Erythroblast (primary cell): Measurements from ENCODE around the gene KLRC2.
"Not testable (repeated sequence)": the region's sequence is repeated elsewhere in the genome, so short reads cannot be mapped to it uniquely, and the experiment has no call there.

ENCODE experiments used
- DNase-seq, 2 experiments: peaks; one replicate each; lab custom pipeline; 2025; lab: John Stamatoyannopoulos, UW
- GATA1 ChIP-seq: IDR thresholded peaks from 2 replicates; pipeline ENCODE4 v1.6.1; 2011; ENCODE audit warnings: low read depth, mild to moderate bottlenecking, control low read depth, low read length, moderate library complexity
- POLR2A ChIP-seq: IDR thresholded peaks from 2 replicates; pipeline ENCODE4 v1.6.1; 2011; ENCODE audit warnings: mild to moderate bottlenecking, low read length

Gene KLRC2

GRCh38 chr12:10435816-10436215 lies at the start of gene KLRC2:
Gene KLRC2, minus strand, starts transcription at chr12:10436010. Its CDS starts 24 bp downstream, at chr12:10435986.
- DNase-seq: not testable (repeated sequence)

GRCh38 chr12:10481901-10482300 lies 46.1 kb upstream of the KLRC2 start:
- not testable (repeated sequence) for DNase-seq

GRCh38 chr12:10472808-10473207 lies 37.0 kb upstream of the KLRC2 start:
- DNase-seq: not testable (repeated sequence)

- TF ChIP-seq GATA1 (no peak), POLR2A (no peak)
- no peak for DNase-seq
These were observed 33.9 kb upstream of the KLRC2 start for GRCh38 chr12:10469701-10470100.

- TF ChIP-seq GATA1 (no peak), POLR2A (no peak)
- DNase-seq: no peak
These were observed 30.5 kb upstream of the KLRC2 start for GRCh38 chr12:10466311-10466710.

- no peak for DNase-seq
- TF ChIP-seq POLR2A (no peak), GATA1 (no peak)
These were observed 21.9 kb upstream of the KLRC2 start for GRCh38 chr12:10457760-10458159.

GRCh38 chr12:10456856-10457255 lies 21.0 kb upstream of the KLRC2 start:
- no peak for DNase-seq
- TF ChIP-seq POLR2A: no peak
- no peak for TF ChIP-seq GATA1

- no peak for DNase-seq
- TF ChIP-seq POLR2A (no peak), GATA1 (no peak)
These were observed 20.0 kb upstream of the KLRC2 start for GRCh38 chr12:10455766-10456165.

- TF ChIP-seq POLR2A (no peak), GATA1 (no peak)
- DNase-seq: no peak
These were observed 18.7 kb upstream of the KLRC2 start for GRCh38 chr12:10454531-10454930.

- no peak for DNase-seq
- no peak for TF ChIP-seq POLR2A
- no peak for TF ChIP-seq GATA1
These were observed 17.3 kb upstream of the KLRC2 start, which contains the start of gene KLRC1 for GRCh38 chr12:10453156-10453555. Gene KLRC1, minus strand, starts transcription at chr12:10453377. Its CDS starts 2,221 bp downstream, at chr12:10451156.

GRCh38 chr12:10448236-10448635 lies 12.4 kb upstream of the KLRC2 start:
- TF ChIP-seq GATA1 (no peak), POLR2A (no peak)
- DNase-seq: no peak

GRCh38 chr12:10446052-10446451 lies 10.2 kb upstream of the KLRC2 start:
- DNase-seq: not testable (repeated sequence)

- not testable (repeated sequence) for DNase-seq
These were observed 5.3 kb upstream of the KLRC2 start for GRCh38 chr12:10441144-10441543.

- not testable (repeated sequence) for DNase-seq
These were observed 3.9 kb upstream of the KLRC2 start for GRCh38 chr12:10439608-10440274.

- DNase-seq: not testable (repeated sequence)
These were observed 1.8 kb upstream of the KLRC2 start for GRCh38 chr12:10437601-10438000.

GRCh38 chr12:10430623-10431022 lies 5.2 kb downstream of the KLRC2 start:
- DNase-seq: not testable (repeated sequence)

- not testable (repeated sequence) for DNase-seq
These were observed 9.9 kb downstream of the KLRC2 start for GRCh38 chr12:10425938-10426337.

- DNase-seq: not testable (repeated sequence)
These were observed 11.4 kb downstream of the KLRC2 start for GRCh38 chr12:10424260-10424899.

GRCh38 chr12:10422159-10422558 lies 13.7 kb downstream of the KLRC2 start:
- DNase-seq: not testable (repeated sequence)

GRCh38 chr12:10420334-10420733 lies 15.5 kb downstream of the KLRC2 start, which contains the start of gene KLRC3:
Gene KLRC3, minus strand, starts transcription at chr12:10420595. Its CDS starts 45 bp downstream, at chr12:10420550.
- not testable (repeated sequence) for DNase-seq
